Ectodermal cell (in vitro differentiated cells): ENCODE data around the gene RADIL.

Experiments used
- H3K27ac ChIP-seq: 2 replicates; pipeline ENCODE4 v1.7.0; 2013; ENCODE audit warnings: mild to moderate bottlenecking, low read depth, low read length; ENCODE audit not compliant: insufficient read depth, poor library complexity, severe bottlenecking
- H3K27me3 ChIP-seq: 2 replicates; pipeline ENCODE4 v1.7.0; 2013; ENCODE audit warnings: mild to moderate bottlenecking, low read length; ENCODE audit not compliant: insufficient read depth, control insufficient read depth, poor library complexity, severe bottlenecking
- H3K36me3 ChIP-seq: one replicate; pipeline ENCODE4 v1.7.0; 2013; ENCODE audit warnings: low read length; ENCODE audit not compliant: control insufficient read depth, insufficient read depth
- H3K4me1 ChIP-seq: one replicate; pipeline ENCODE4 v1.7.0; 2013; ENCODE audit warnings: low read length; ENCODE audit not compliant: control insufficient read depth, insufficient read depth
- H3K4me3 ChIP-seq: 2 replicates; pipeline ENCODE4 v1.7.0; 2013; ENCODE audit warnings: low read depth, low read length, control low read depth; ENCODE audit not compliant: insufficient read depth
- H3K9me3 ChIP-seq: 2 replicates; pipeline ENCODE4 v1.7.0; 2013; ENCODE audit warnings: mild to moderate bottlenecking, low read length, moderate library complexity; ENCODE audit not compliant: control insufficient read depth
- WGBS, 2 experiments: methylation state at CpG; one replicate each; pipeline ENCODE4 v1.1.7; 2013; ENCODE audit warnings: missing lambda C conversion rate in 2 of 2; 5-methylcytosine and 5-hydroxymethylcytosine counted together

RADIL gene

DNA sequence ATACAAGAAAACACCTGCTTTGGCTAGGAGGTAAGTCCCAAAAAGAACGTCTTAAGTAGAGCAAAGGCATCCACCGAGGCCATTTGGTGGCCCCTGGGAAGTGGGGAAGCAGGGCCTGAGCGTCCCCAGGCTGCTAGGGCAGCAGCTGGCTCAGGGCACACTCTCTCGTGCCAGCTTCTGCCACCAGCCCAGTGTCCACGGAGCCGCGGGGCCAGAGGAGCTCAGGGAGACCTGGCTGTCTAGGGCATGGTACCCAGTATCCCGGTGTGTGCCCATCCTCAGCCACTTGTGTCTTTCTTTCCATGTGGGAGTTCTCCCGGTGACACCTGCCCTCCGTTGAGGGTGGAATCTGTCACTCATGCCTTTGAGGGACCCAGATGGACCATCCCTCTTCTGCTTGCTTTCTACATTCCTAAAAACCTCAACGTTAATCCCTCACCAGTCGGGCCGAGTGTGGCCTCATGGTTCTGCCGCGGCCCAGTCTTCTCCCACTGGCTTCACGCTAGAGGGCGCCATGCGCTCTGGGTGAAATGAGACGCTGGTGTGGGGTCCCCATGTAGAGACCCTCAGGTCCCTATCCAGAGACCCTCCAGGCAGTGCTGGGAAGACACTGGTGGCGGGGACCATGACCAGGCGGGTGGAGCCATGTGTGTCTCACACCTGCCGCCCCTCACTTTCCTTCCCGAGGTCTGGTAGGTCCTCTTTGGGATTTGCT, 117.6 kb downstream of the RADIL start:
- H3K9me3 ChIP-seq = no peaks in the 10 kb centered on the region
- H3K36me3 ChIP-seq = peaks cover 24% of the 10 kb centered on the region
- WGBS, 2 experiments = 86 to 87% methylated on average over 23 of the region's 23 CpGs
- H3K4me1 ChIP-seq = no peaks in the 10 kb centered on the region
- H3K27me3 ChIP-seq = no peaks in the 10 kb centered on the region
- no peak overlapping the region for H3K4me3 ChIP-seq
- no peak overlapping the region for H3K27ac ChIP-seq

DNA sequence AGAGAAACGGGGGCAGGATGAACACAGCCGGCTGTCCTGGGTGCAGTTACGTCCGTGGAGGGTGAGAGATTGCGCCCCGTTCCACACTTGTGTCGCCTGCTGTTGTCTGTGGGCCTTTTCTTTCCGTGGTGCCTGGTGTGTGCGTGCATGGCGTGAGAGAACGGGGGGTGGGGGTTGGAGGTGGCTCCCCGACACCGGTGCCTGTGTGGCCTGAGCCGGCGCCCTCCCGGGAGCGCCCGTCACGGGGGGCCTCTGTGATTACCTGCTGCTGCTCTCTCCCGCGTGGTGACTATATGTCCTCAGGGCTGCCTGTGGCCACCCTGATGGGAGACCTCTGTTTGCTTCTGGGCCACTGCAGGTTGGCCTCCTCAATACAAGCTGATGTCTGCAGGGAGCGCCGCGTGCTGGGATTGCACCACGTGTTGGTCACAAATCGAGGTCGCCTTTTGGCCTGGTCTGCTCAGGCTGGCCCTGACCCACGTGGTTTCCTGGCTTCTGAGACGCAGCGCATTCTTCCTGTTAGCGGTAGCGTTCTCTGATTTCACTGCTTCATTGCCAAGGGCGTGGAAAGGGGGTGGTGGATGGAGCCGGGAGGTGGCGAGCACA, 119.0 kb downstream of the RADIL start:
- no peaks in the 10 kb centered on the region for H3K4me1 ChIP-seq
- WGBS, 2 experiments = 95 to 96% methylated on average over 35 of the region's 35 CpGs
- peaks cover 35% of the 10 kb centered on the region for H3K36me3 ChIP-seq
- H3K27ac ChIP-seq = no peak overlapping the region
- H3K27me3 ChIP-seq = no peaks in the 10 kb centered on the region
- H3K9me3 ChIP-seq = no peaks in the 10 kb centered on the region
- H3K4me3 ChIP-seq = no peak overlapping the region

DNA sequence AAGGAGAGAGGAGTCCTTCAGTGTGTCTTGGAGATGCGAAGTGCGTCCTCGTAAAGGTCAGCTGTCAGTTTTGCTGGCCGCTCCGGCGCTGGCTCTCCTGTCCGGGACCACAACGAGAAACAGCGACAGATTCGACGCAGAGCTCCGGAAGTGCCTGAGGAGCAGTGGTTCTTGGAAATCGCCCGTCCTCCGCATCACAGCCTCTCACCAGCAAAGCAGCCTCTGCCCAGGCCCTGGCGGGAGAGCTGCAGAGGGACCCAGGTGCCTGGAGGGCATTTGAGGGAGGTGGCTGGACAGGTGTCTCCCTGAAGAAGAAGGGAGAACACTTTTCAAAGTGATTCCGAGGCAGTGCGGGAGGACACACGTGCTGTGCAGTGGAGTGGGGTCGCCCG, 119.7 kb downstream of the RADIL start:
- no peak overlapping the region for H3K27ac ChIP-seq
- H3K36me3 ChIP-seq = peaks cover 35% of the 10 kb centered on the region
- 94 to 95% methylated on average over 21 of the region's 21 CpGs for WGBS, 2 experiments
- no peak overlapping the region for H3K4me3 ChIP-seq
- H3K27me3 ChIP-seq = no peaks in the 10 kb centered on the region
- H3K4me1 ChIP-seq = no peaks in the 10 kb centered on the region
- no peaks in the 10 kb centered on the region for H3K9me3 ChIP-seq

GRCh38 chr7:4763091-4763793, 120.3 kb downstream of the RADIL start:
- 95 to 96% methylated on average over 32 of the region's 32 CpGs for WGBS, 2 experiments
- H3K4me1 ChIP-seq = no peaks in the 10 kb centered on the region
- no peak overlapping the region for H3K4me3 ChIP-seq
- peaks cover 35% of the 10 kb centered on the region for H3K36me3 ChIP-seq
- no peaks in the 10 kb centered on the region for H3K27me3 ChIP-seq
- H3K9me3 ChIP-seq = no peaks in the 10 kb centered on the region
- no peak overlapping the region for H3K27ac ChIP-seq

- no peaks in the 10 kb centered on the region for H3K9me3 ChIP-seq
- peaks cover 35% of the 10 kb centered on the region for H3K36me3 ChIP-seq
- no peaks in the 10 kb centered on the region for H3K27me3 ChIP-seq
- no peaks in the 10 kb centered on the region for H3K4me1 ChIP-seq
- 95 to 97% methylated on average over 54 of the region's 54 CpGs for WGBS, 2 experiments
- no peak overlapping the region for H3K27ac ChIP-seq
- no peak overlapping the region for H3K4me3 ChIP-seq
These were observed 121.1 kb downstream of the RADIL start for GRCh38 chr7:4762121-4763055.

DNA sequence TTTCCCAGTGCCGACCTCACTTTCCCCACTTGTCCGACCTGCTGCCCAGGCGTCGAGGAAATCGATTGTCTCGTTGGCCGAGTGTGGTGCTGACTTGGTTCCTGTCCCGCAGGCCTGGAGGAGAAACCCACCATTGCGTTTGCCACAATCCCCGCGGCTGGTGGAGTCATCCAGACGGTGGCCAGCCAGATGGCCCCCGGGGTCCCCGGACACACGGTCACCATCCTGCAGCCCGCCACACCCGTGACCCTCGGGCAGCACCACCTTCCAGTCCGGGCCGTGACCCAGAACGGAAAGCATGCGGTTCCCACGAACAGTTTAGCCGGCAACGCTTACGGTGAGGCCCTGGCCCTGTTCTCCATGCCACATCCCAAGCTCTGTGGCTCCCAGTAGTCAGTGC, 122.6 kb downstream of the RADIL start:
- WGBS, 2 experiments = 96 to 97% methylated on average over 26 of the region's 26 CpGs
- Histone ChIP-seq H3K27ac (no peak overlapping the region), H3K27me3 (no peaks in the 10 kb centered on the region), H3K36me3 (peaks cover 45% of the 10 kb centered on the region), H3K4me3 (no peak overlapping the region), H3K4me1 (no peaks in the 10 kb centered on the region), H3K9me3 (no peaks in the 10 kb centered on the region)

- 96 to 97% methylated on average over 40 of the region's 40 CpGs for WGBS, 2 experiments
- peaks cover 58% of the 10 kb centered on the region for H3K36me3 ChIP-seq
- H3K9me3 ChIP-seq = no peaks in the 10 kb centered on the region
- no peak overlapping the region for H3K4me3 ChIP-seq
- H3K4me1 ChIP-seq = no peaks in the 10 kb centered on the region
- no peak overlapping the region for H3K27ac ChIP-seq
- no peaks in the 10 kb centered on the region for H3K27me3 ChIP-seq
These were observed 124.3 kb downstream of the RADIL start for GRCh38 chr7:4759211-4759610.

DNA sequence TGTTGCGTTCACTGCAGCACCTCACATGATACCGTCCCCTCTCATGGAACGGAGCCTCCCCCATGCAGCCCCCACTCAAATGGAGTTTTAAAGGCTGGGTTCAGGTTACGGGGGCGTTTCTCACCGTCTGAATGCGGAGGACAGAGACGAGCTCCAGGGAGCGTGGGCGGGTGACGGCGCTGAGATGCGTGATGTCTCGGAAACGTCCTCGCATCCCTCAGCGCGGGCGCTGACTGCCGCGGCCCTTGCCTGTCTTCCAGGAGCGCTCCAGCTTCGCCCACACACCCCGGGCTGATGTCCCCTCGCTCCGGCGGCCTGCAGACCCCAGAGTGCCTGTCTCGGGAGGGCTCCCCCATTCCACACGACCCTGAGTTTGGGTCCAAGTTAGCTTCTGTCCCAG, 124.7 kb downstream of the RADIL start:
- no peaks in the 10 kb centered on the region for H3K9me3 ChIP-seq
- H3K27ac ChIP-seq = no peak overlapping the region
- H3K27me3 ChIP-seq = no peaks in the 10 kb centered on the region
- H3K4me1 ChIP-seq = no peaks in the 10 kb centered on the region
- no peak overlapping the region for H3K4me3 ChIP-seq
- 94 to 95% methylated on average over 29 of the region's 29 CpGs for WGBS, 2 experiments
- peaks cover 57% of the 10 kb centered on the region for H3K36me3 ChIP-seq

- Histone ChIP-seq H3K27me3 (no peaks in the 10 kb centered on the region), H3K27ac (no peak overlapping the region), H3K9me3 (no peaks in the 10 kb centered on the region), H3K4me1 (no peaks in the 10 kb centered on the region), H3K36me3 (peaks cover 50% of the 10 kb centered on the region), H3K4me3 (no peak overlapping the region)
- 95 to 96% methylated on average over 19 of the region's 19 CpGs for WGBS, 2 experiments
These were observed 125.4 kb downstream of the RADIL start for GRCh38 chr7:4758111-4758510.
